H9 (cell line): ENCODE measurements around the gene PRCC. TPM values are rescaled to one million over a fixed set of nuclear protein-coding genes. Genes with fewer than 3 reads are reported as not detected.
A peak's percentile ranks its signal among the peaks of the same experiment; 100 is the strongest.

Experiments used
- DNase-seq: peaks from one replicate; pipeline ENCODE4 v3.0.0-alpha.2; 2017
- H2AFZ ChIP-seq: one replicate; pipeline ENCODE4 v1.6.1; 2013; ENCODE audit warnings: mild to moderate bottlenecking, low read length, control low read depth, moderate library complexity
- H2AK5ac ChIP-seq: 2 replicates; pipeline ENCODE4 v1.6.1; 2013; ENCODE audit warnings: low read length, control low read depth, mixed read lengths; ENCODE audit not compliant: insufficient read length
- H2BK120ac ChIP-seq: one replicate; pipeline ENCODE4 v1.6.1; 2013; ENCODE audit warnings: low read depth, mild to moderate bottlenecking, low read length, control low read depth, inconsistent platforms; ENCODE audit not compliant: poor library complexity, severe bottlenecking
- H2BK12ac ChIP-seq: 2 replicates; pipeline ENCODE4 v1.6.1; 2013; ENCODE audit warnings: low read length, control low read depth, mixed read lengths, low read depth; ENCODE audit not compliant: insufficient read length
- H2BK15ac ChIP-seq: 2 replicates; pipeline ENCODE4 v1.6.1; 2013; ENCODE audit warnings: low read depth, low read length, control low read depth
- H2BK20ac ChIP-seq: one replicate; pipeline ENCODE4 v1.6.1; 2013; ENCODE audit warnings: low read depth, mild to moderate bottlenecking, low read length, control low read depth, inconsistent platforms; ENCODE audit not compliant: poor library complexity, severe bottlenecking
- H2BK5ac ChIP-seq: 2 replicates; pipeline ENCODE4 v1.6.1; 2013; ENCODE audit warnings: low read length, control low read depth, mixed read lengths; ENCODE audit not compliant: insufficient read length
- H3K14ac ChIP-seq: 2 replicates; pipeline ENCODE4 v1.6.1; 2013; ENCODE audit warnings: low read length, control low read depth; ENCODE audit not compliant: insufficient read depth
- H3K18ac ChIP-seq: 2 replicates; pipeline ENCODE4 v1.6.1; 2013; ENCODE audit warnings: low read depth, mild to moderate bottlenecking, mixed read lengths, low read length, control low read depth; ENCODE audit not compliant: insufficient read length
- H3K23ac ChIP-seq: 2 replicates; pipeline ENCODE4 v1.6.1; 2013; ENCODE audit warnings: low read length, control low read depth, mixed read lengths, low read depth; ENCODE audit not compliant: insufficient read length
- H3K23me2 ChIP-seq: 2 replicates; pipeline ENCODE4 v1.6.1; 2013; ENCODE audit warnings: low read depth, mild to moderate bottlenecking, mixed read lengths, low read length, control low read depth; ENCODE audit not compliant: insufficient read length, poor library complexity, severe bottlenecking
- H3K27ac ChIP-seq: 2 replicates; pipeline ENCODE4 v1.5.1; 2013; ENCODE audit warnings: low read length, control low read depth, mixed read lengths, low read depth; ENCODE audit not compliant: insufficient read length
- H3K27me3 ChIP-seq: 2 replicates; pipeline ENCODE4 v1.6.1; 2013; ENCODE audit warnings: low read length, control low read depth, inconsistent platforms; ENCODE audit not compliant: insufficient read depth
- H3K4ac ChIP-seq: 2 replicates; pipeline ENCODE4 v1.6.1; 2013; ENCODE audit warnings: low read depth, mild to moderate bottlenecking, control low read depth, inconsistent platforms, low read length, moderate library complexity
- H3K4me1 ChIP-seq: 2 replicates; pipeline ENCODE4 v1.6.1; 2013; ENCODE audit warnings: low read length, control low read depth, inconsistent platforms; ENCODE audit not compliant: insufficient read depth
- H3K4me2 ChIP-seq: 2 replicates; pipeline ENCODE4 v1.6.1; 2013; ENCODE audit warnings: low read length, control low read depth, mixed read lengths; ENCODE audit not compliant: insufficient read length, insufficient read depth
- H3K56ac ChIP-seq: 2 replicates; pipeline ENCODE4 v1.6.1; 2013; ENCODE audit warnings: low read depth, mild to moderate bottlenecking, mixed read lengths, low read length, control low read depth; ENCODE audit not compliant: insufficient read length
- H3K79me1 ChIP-seq: 2 replicates; pipeline ENCODE4 v1.6.1; 2013; ENCODE audit warnings: low read depth, mild to moderate bottlenecking, moderate library complexity, low read length, control low read depth, inconsistent platforms; ENCODE audit not compliant: insufficient read depth, poor library complexity, severe bottlenecking
- H3K79me2 ChIP-seq: 2 replicates; pipeline ENCODE4 v1.6.1; 2013; ENCODE audit warnings: low read length, control low read depth, inconsistent platforms; ENCODE audit not compliant: insufficient read depth
- H3K9ac ChIP-seq: 2 replicates; pipeline ENCODE4 v1.6.1; 2013; ENCODE audit warnings: low read length, control low read depth, mixed read lengths; ENCODE audit not compliant: insufficient read length; ENCODE audit errors: extremely low read depth
- H3K9me3 ChIP-seq: one replicate; pipeline ENCODE4 v1.6.1; 2013; ENCODE audit warnings: low read depth, low read length, inconsistent platforms; ENCODE audit not compliant: control insufficient read depth
- H3T11ph ChIP-seq: one replicate; pipeline ENCODE4 v1.6.1; 2013; ENCODE audit warnings: mild to moderate bottlenecking, low read length, control low read depth, inconsistent platforms
- H4K20me1 ChIP-seq: one replicate; pipeline ENCODE4 v1.6.1; 2013; ENCODE audit not compliant: control insufficient read depth, insufficient read length, insufficient read depth
- H4K5ac ChIP-seq: 2 replicates; pipeline ENCODE4 v1.6.1; 2013; ENCODE audit warnings: low read depth, mild to moderate bottlenecking, mixed read lengths, low read length, control low read depth; ENCODE audit not compliant: insufficient read length
- H4K8ac ChIP-seq: replicated peaks from 2 replicates; pipeline ENCODE4 v1.6.1; 2013; ENCODE audit warnings: low read length, control low read depth, mixed read lengths, low read depth; ENCODE audit not compliant: insufficient read length
- H4K91ac ChIP-seq: 2 replicates; pipeline ENCODE4 v1.6.1; 2013; ENCODE audit warnings: low read depth, mild to moderate bottlenecking, moderate library complexity, mixed read lengths, low read length, control low read depth; ENCODE audit not compliant: insufficient read length
- H3K27ac Mint-ChIP-seq, 3 experiments: 2 replicates in 2 of 3; 3 replicates in 1 of 3; pipeline ENCODE4 v1.8.0; 2020 to 2021; ENCODE audit warnings: mixed read lengths in 3 of 3, mild to moderate bottlenecking in 1 of 3, moderate library complexity in 1 of 3
- H3K27me3 Mint-ChIP-seq: 2 replicates; pipeline ENCODE4 v1.8.0; 2021; ENCODE audit warnings: low read depth, mild to moderate bottlenecking, moderate library complexity, mixed read lengths
- H3K36me3 Mint-ChIP-seq, 3 experiments: 2 replicates in 2 of 3; 3 replicates in 1 of 3; pipeline ENCODE4 v1.8.0; 2020 to 2021; ENCODE audit warnings: low read depth in 3 of 3, mixed read lengths in 3 of 3; ENCODE audit not compliant: insufficient read depth in 1 of 3
- H3K4me1 Mint-ChIP-seq, 2 experiments: 2 replicates each; pipeline ENCODE4 v1.8.0; 2020; ENCODE audit warnings: mixed read lengths in 2 of 2
- H3K4me3 Mint-ChIP-seq, 2 experiments: 2 replicates in 1 of 2; 3 replicates in 1 of 2; pipeline ENCODE4 v1.8.0; 2020 to 2021; ENCODE audit warnings: mild to moderate bottlenecking in 2 of 2, mixed read lengths in 2 of 2, moderate library complexity in 1 of 2
- H3K9me3 Mint-ChIP-seq, 2 experiments: 2 replicates in 1 of 2; 3 replicates in 1 of 2; pipeline ENCODE4 v1.8.0; 2020; ENCODE audit warnings: mild to moderate bottlenecking in 2 of 2, mixed read lengths in 2 of 2, moderate library complexity in 1 of 2
- WGBS: extraction: QIAGEN DNeasy Blood & Tissue Kit; methylation state at CpG from one replicate; pipeline ENCODE4 v1.1.7; 2013; ENCODE audit warnings: missing lambda C conversion rate, low lambda C conversion rate, mixed read lengths; ENCODE audit not compliant: insufficient read length; ENCODE audit errors: extremely low coverage; 5-methylcytosine and 5-hydroxymethylcytosine counted together
- total RNA-seq: library from RNA; stranded (reverse); gene quantifications from 2 replicates; pipeline ENCODE4 v1.2.1, GENCODE V29; 2021
- TF ChIP-seq, protein P1 (sequence below): fragments of 200-600 bp; sonication (generic); conservative IDR thresholded peaks from 3 replicates; pipeline ENCODE4 v1.8.0; 2021; ENCODE audit warnings: antibody characterized with exemption, mild to moderate bottlenecking

PRCC gene
- total RNA-seq, 1 experiment from 2014 or later, result 129 TPM

DNA sequence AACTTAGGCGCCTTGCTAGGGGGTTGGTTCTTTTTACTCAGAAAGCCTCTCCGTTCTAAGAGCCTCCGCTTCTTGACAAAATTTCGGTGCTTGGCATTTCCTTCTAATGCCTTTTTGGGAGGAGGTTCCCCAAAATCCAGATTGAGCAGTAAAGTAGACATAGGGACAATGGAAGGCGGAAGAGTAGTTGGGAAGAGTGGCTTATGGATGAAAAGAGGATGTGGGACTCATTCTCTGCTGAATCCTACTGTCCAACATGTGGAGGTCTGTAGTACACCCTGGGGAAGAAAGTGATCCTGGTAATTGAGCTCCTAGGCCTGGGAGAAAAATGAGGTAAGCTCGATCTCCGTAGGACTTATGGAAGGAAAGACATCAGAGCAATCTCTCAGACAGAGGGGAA is 39.8 kb upstream of the PRCC start:
- Mint-ChIP-seq H3K9me3 (no peaks in the 10 kb centered on the region), H3K4me3 (no peak overlapping the region), H3K36me3 (peaks cover 21 to 23% (median 22%) of the 10 kb centered on the region in 3 experiments), H3K27me3 (no peaks in the 10 kb centered on the region; the same call in 1 of the 2 replicates), H3K4me1 (peaks cover 10 to 14% of the 10 kb centered on the region in 2 experiments), H3K27ac (peak overlapping the region; percentile 93 to 99 (median 98))
- H3K23me2 ChIP-seq, result no peaks in the 10 kb centered on the region
- peaks cover 27% of the 10 kb centered on the region; the same call in 1 of the 2 replicates for H3K79me2 ChIP-seq
- no peak overlapping the region for H3K4ac ChIP-seq
- no peak overlapping the region for H2BK12ac ChIP-seq
- H3K23ac ChIP-seq, result no peak overlapping the region
- no peak overlapping the region for H4K8ac ChIP-seq
- H4K5ac ChIP-seq, result no peak overlapping the region
- H3K79me1 ChIP-seq, result peaks cover 21% of the 10 kb centered on the region
- no peak overlapping the region for H2AFZ ChIP-seq
- no peak overlapping the region for H2BK5ac ChIP-seq
- WGBS, result no CpG with 5 or more reads among the region's 7 CpGs
- TF ChIP-seq, protein P1, sequence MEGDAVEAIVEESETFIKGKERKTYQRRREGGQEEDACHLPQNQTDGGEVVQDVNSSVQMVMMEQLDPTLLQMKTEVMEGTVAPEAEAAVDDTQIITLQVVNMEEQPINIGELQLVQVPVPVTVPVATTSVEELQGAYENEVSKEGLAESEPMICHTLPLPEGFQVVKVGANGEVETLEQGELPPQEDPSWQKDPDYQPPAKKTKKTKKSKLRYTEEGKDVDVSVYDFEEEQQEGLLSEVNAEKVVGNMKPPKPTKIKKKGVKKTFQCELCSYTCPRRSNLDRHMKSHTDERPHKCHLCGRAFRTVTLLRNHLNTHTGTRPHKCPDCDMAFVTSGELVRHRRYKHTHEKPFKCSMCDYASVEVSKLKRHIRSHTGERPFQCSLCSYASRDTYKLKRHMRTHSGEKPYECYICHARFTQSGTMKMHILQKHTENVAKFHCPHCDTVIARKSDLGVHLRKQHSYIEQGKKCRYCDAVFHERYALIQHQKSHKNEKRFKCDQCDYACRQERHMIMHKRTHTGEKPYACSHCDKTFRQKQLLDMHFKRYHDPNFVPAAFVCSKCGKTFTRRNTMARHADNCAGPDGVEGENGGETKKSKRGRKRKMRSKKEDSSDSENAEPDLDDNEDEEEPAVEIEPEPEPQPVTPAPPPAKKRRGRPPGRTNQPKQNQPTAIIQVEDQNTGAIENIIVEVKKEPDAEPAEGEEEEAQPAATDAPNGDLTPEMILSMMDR, result no peak
- no peak overlapping the region for H3T11ph ChIP-seq
- peak overlapping the region; percentile 97 for H3K4me2 ChIP-seq
- H3K14ac ChIP-seq, result no peak overlapping the region
- DNase-seq, result no peak
- no peak overlapping the region for H3K27ac ChIP-seq
- H2BK15ac ChIP-seq, result no peak overlapping the region
- H4K91ac ChIP-seq, result no peak overlapping the region
- no peaks in the 10 kb centered on the region for H3K27me3 ChIP-seq
- peaks cover 3% of the 10 kb centered on the region for H4K20me1 ChIP-seq
- H2BK20ac ChIP-seq, result no peak overlapping the region
- H3K9ac ChIP-seq, result peak overlapping the region; percentile 91
- H3K56ac ChIP-seq, result no peak overlapping the region
- no peaks in the 10 kb centered on the region for H3K9me3 ChIP-seq
- H3K18ac ChIP-seq, result no peak overlapping the region
- H2BK120ac ChIP-seq, result no peak overlapping the region
- no peak overlapping the region for H2AK5ac ChIP-seq
- peaks cover 5% of the 10 kb centered on the region for H3K4me1 ChIP-seq
